Panc1 (cell line): Measurements from ENCODE around the gene HID1. TPM values are rescaled to one million over a fixed set of nuclear protein-coding genes. Genes with fewer than 3 reads are reported as not detected.

Experiments used
- ATAC-seq: fragments of 200-7000 bp; cut with Tn5 transposase; 2 replicates; pipeline ENCODE4 v1.9.1; 2020; ENCODE audit warnings: mild to moderate bottlenecking, moderate library complexity
- BruUV-seq: library from RNA; stranded (reverse); fragments of 400-500 nt; replicated peaks from 2 replicates; lab custom pipeline; 2021; lab: Mats Ljungman, UMichigan
- CTCF ChIA-PET: fragments of 300-600 bp; sonication (Branson Sonifier 250); formaldehyde crosslinking; loops from one replicate; lab custom pipeline; 2022; ENCODE audit warnings: antibody characterized with exemption; lab: Charles Lee
- POLR2A ChIA-PET: fragments of 300-600 bp; sonication (Branson Sonifier 250); formaldehyde crosslinking; loops from one replicate; lab custom pipeline; 2022; ENCODE audit warnings: antibody characterized with exemption; lab: Charles Lee
- DNase-seq: peaks from one replicate; pipeline ENCODE4 v3.0.0-alpha.2; 2010; ENCODE audit warnings: low read depth, low spot score
- H3K27ac ChIP-seq: 2 replicates; pipeline ENCODE4 v1.5.1; 2011; ENCODE audit warnings: mild to moderate bottlenecking, low read length, inconsistent platforms
- H3K27me3 ChIP-seq: fragments of 200-500 bp; sonication (Bioruptor generic); 2 replicates; pipeline ENCODE4 v1.6.0; 2014; ENCODE audit warnings: low read length, inconsistent platforms; ENCODE audit not compliant: control insufficient read depth, insufficient read depth
- H3K36me3 ChIP-seq: fragments of 200-500 bp; sonication (Bioruptor generic); 2 replicates; pipeline ENCODE4 v1.5.1; 2014; ENCODE audit warnings: inconsistent platforms, mild to moderate bottlenecking, low read length, moderate library complexity; ENCODE audit not compliant: control insufficient read depth, insufficient read depth
- H3K4me1 ChIP-seq: 2 replicates; pipeline ENCODE4 v1.5.1; 2011; ENCODE audit warnings: inconsistent platforms, mild to moderate bottlenecking, low read length, moderate library complexity; ENCODE audit not compliant: control insufficient read depth, insufficient read depth
- H3K4me3 ChIP-seq, 2 experiments: 2 replicates each; pipeline ENCODE4 v1.5.1; 2011 to 2012; ENCODE audit warnings: low read depth in 2 of 2, low read length in 2 of 2, mild to moderate bottlenecking in 2 of 2, inconsistent platforms in 1 of 2, moderate library complexity in 1 of 2
- H3K9me3 ChIP-seq: fragments of 200-500 bp; sonication (Bioruptor generic); 2 replicates; pipeline ENCODE4 v1.5.1; 2014; ENCODE audit warnings: low read depth, mild to moderate bottlenecking, inconsistent platforms, low read length, moderate library complexity; ENCODE audit not compliant: control insufficient read depth, insufficient read depth
- POLR2AphosphoS5 ChIP-seq: IDR thresholded peaks from 2 replicates; pipeline ENCODE4 v1.6.1; 2012; ENCODE audit warnings: mild to moderate bottlenecking, low read depth, low read length, moderate library complexity
- SIN3A ChIP-seq: IDR thresholded peaks from 2 replicates; pipeline ENCODE4 v1.6.1; 2012; ENCODE audit warnings: low read depth, mild to moderate bottlenecking, low read length, moderate library complexity, borderline replicate concordance; ENCODE audit not compliant: insufficient read depth
- TCF7L2 ChIP-seq: IDR thresholded peaks from 2 replicates; pipeline ENCODE4 v1.6.1; 2011; ENCODE audit warnings: mild to moderate bottlenecking, low read depth, low read length, inconsistent platforms
- in situ Hi-C: cut with HindIII; loops from 2 replicates; pipeline ENCODE4 v1.10.0; 2016; ENCODE audit warnings: low sequenced_read_pairs, low pct_unique_long_range_greater_than_20kb
- intact Hi-C: fragments of 100-400 bp; cut with micrococcal nuclease; formaldehyde crosslinking; loops from one replicate; pipeline ENCODE4 v1.10.0; 2022; ENCODE audit not compliant: unreplicated experiment
- total RNA-seq: library from RNA; stranded (reverse); gene quantifications from one replicate; pipeline ENCODE4 v1.2.1, GENCODE V29; 2021; ENCODE audit not compliant: unreplicated experiment
- TF ChIP-seq, protein P1 (sequence below), 2 experiments: IDR thresholded peaks; 2 replicates each; pipeline ENCODE4 v1.6.1; 2011 to 2012; ENCODE audit warnings: low read depth in 2 of 2, control low read depth in 1 of 2, low read length in 1 of 2, mild to moderate bottlenecking in 1 of 2, moderate library complexity in 1 of 2; ENCODE audit not compliant: insufficient read depth in 1 of 2
- TF ChIP-seq, protein P2 (sequence below): fragments of 450-650 bp; IDR thresholded peaks from 2 replicates; pipeline ENCODE4 v1.5.1; 2017; ENCODE audit warnings: mild to moderate bottlenecking

Gene HID1
- total RNA-seq, 1 experiment from 2014 or later: 10.9 TPM

- Histone ChIP-seq H3K36me3 (no peaks in the 10 kb centered on the region), H3K27me3 (no peaks in the 10 kb centered on the region), H3K4me3 (no peak overlapping the region), H3K4me1 (no peaks in the 10 kb centered on the region), H3K27ac (no peak overlapping the region), H3K9me3 (no peaks in the 10 kb centered on the region)
- BruUV-seq: no TSS peak
- ChIA-PET POLR2A (no interaction called here), CTCF (no interaction called here)
- TF ChIP-seq POLR2AphosphoS5 (no peak), SIN3A (no peak), TCF7L2 (no peak)
- TF ChIP-seq, protein P1, sequence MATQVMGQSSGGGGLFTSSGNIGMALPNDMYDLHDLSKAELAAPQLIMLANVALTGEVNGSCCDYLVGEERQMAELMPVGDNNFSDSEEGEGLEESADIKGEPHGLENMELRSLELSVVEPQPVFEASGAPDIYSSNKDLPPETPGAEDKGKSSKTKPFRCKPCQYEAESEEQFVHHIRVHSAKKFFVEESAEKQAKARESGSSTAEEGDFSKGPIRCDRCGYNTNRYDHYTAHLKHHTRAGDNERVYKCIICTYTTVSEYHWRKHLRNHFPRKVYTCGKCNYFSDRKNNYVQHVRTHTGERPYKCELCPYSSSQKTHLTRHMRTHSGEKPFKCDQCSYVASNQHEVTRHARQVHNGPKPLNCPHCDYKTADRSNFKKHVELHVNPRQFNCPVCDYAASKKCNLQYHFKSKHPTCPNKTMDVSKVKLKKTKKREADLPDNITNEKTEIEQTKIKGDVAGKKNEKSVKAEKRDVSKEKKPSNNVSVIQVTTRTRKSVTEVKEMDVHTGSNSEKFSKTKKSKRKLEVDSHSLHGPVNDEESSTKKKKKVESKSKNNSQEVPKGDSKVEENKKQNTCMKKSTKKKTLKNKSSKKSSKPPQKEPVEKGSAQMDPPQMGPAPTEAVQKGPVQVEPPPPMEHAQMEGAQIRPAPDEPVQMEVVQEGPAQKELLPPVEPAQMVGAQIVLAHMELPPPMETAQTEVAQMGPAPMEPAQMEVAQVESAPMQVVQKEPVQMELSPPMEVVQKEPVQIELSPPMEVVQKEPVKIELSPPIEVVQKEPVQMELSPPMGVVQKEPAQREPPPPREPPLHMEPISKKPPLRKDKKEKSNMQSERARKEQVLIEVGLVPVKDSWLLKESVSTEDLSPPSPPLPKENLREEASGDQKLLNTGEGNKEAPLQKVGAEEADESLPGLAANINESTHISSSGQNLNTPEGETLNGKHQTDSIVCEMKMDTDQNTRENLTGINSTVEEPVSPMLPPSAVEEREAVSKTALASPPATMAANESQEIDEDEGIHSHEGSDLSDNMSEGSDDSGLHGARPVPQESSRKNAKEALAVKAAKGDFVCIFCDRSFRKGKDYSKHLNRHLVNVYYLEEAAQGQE (IDR thresholded peaks at IDR 0.05; ENCODE audit: insufficient read depth in 1 of 2, low read depth in 2 of 2, low read length in 1 of 2): no peak
- TF ChIP-seq, protein P2, sequence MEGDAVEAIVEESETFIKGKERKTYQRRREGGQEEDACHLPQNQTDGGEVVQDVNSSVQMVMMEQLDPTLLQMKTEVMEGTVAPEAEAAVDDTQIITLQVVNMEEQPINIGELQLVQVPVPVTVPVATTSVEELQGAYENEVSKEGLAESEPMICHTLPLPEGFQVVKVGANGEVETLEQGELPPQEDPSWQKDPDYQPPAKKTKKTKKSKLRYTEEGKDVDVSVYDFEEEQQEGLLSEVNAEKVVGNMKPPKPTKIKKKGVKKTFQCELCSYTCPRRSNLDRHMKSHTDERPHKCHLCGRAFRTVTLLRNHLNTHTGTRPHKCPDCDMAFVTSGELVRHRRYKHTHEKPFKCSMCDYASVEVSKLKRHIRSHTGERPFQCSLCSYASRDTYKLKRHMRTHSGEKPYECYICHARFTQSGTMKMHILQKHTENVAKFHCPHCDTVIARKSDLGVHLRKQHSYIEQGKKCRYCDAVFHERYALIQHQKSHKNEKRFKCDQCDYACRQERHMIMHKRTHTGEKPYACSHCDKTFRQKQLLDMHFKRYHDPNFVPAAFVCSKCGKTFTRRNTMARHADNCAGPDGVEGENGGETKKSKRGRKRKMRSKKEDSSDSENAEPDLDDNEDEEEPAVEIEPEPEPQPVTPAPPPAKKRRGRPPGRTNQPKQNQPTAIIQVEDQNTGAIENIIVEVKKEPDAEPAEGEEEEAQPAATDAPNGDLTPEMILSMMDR: no peak
- no peak for DNase-seq
- intact Hi-C loops (no loop called here), in situ Hi-C loops (no loop called here)
- ATAC-seq: no peak
These were observed 31.8 kb upstream of the HID1 start for GRCh38 chr17:75004371-75004770.

DNA sequence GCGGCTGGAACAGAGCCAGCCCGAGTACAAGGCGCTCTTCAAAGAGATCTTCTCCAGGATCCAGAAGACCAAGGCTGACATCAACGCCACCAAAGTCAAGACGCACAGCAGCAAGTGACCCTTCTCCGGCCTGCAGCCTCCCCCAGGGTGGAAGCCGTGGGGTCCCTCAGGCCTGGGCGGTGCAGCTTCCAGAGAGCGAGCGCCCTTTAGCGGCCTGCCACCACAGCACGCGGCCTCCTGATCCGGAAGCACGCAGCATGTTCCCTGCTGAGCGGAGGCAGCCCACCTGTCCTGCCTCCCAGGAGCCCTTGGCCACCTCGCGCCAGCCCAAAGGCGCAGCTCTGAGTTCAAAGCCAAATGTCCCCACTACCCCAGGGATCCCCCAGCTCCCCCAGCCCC lies 31.4 kb upstream of the HID1 start:
- Histone ChIP-seq H3K4me1 (no peaks in the 10 kb centered on the region), H3K4me3 (no peak overlapping the region), H3K27me3 (no peaks in the 10 kb centered on the region), H3K9me3 (no peaks in the 10 kb centered on the region), H3K36me3 (no peaks in the 10 kb centered on the region), H3K27ac (no peak overlapping the region)
- no peak for DNase-seq
- TF ChIP-seq, protein P2: no peak
- TF ChIP-seq, protein P1 (IDR thresholded peaks at IDR 0.05; ENCODE audit: insufficient read depth in 1 of 2, low read depth in 2 of 2, low read length in 1 of 2): no peak
- TF ChIP-seq POLR2AphosphoS5 (no peak), SIN3A (no peak), TCF7L2 (no peak)
- intact Hi-C loops (no loop called here), in situ Hi-C loops (no loop called here)
- BruUV-seq: no TSS peak
- ATAC-seq: no peak
- ChIA-PET CTCF (no interaction called here), POLR2A (no interaction called here)
